ENCODE measurements around the gene XXYLT1.

- no peak for TF ChIP-seq BHLHE40 (IDR thresholded peaks at IDR 0.05; ENCODE audit: borderline replicate concordance)
- TF ChIP-seq L3MBTL2 (conservative IDR thresholded peaks at IDR 0.05), result no peak
- no peak for TF ChIP-seq FOXA1 (IDR thresholded peaks at IDR 0.05)
- TF ChIP-seq SP1 (IDR thresholded peaks at IDR 0.05), result no peak
Observed at GRCh38 chr3:195139091-195139875, 131.7 kb downstream of the XXYLT1 start.

Data from HEK293T (cell line).